Neural crest cell (in vitro differentiated cells): ENCODE data around the gene PPM1H. TPM values are rescaled to one million over a fixed set of nuclear protein-coding genes. Genes with fewer than 3 reads are reported as not detected.

Experiments used
- DNase-seq: peaks from one replicate; pipeline ENCODE4 v3.0.0; 2021; ENCODE audit warnings: low read depth, mixed read lengths, low spot score
- H3K27ac Mint-ChIP-seq: one replicate; pipeline ENCODE4 v1.8.0; 2021; ENCODE audit warnings: mild to moderate bottlenecking, mixed read lengths; ENCODE audit not compliant: unreplicated experiment
- H3K27me3 Mint-ChIP-seq: 2 replicates; pipeline ENCODE4 v1.8.0; 2021; ENCODE audit warnings: low read depth, mild to moderate bottlenecking, mixed read lengths
- H3K36me3 Mint-ChIP-seq: 2 replicates; pipeline ENCODE4 v1.8.0; 2021; ENCODE audit warnings: low read depth, mild to moderate bottlenecking, mixed read lengths
- H3K4me1 Mint-ChIP-seq: 2 replicates; pipeline ENCODE4 v1.8.0; 2021; ENCODE audit warnings: mixed read lengths
- H3K4me3 Mint-ChIP-seq: one replicate; pipeline ENCODE4 v1.8.0; 2021; ENCODE audit warnings: mild to moderate bottlenecking, mixed read lengths
- H3K9me3 Mint-ChIP-seq: 2 replicates; pipeline ENCODE4 v1.8.0; 2021; ENCODE audit warnings: mixed read lengths
- total RNA-seq: library from RNA; stranded (reverse); gene quantifications from 2 replicates; pipeline ENCODE4 v1.2.1, GENCODE V29; 2021
- TF ChIP-seq, protein P1 (sequence below): fragments of 200-600 bp; sonication (generic); conservative IDR thresholded peaks from 2 replicates; pipeline ENCODE4 v1.5.0; 2021; ENCODE audit warnings: antibody characterized with exemption, mild to moderate bottlenecking

Gene PPM1H
- total RNA-seq, 1 donor from 2014 or later: 3.5 TPM

DNA sequence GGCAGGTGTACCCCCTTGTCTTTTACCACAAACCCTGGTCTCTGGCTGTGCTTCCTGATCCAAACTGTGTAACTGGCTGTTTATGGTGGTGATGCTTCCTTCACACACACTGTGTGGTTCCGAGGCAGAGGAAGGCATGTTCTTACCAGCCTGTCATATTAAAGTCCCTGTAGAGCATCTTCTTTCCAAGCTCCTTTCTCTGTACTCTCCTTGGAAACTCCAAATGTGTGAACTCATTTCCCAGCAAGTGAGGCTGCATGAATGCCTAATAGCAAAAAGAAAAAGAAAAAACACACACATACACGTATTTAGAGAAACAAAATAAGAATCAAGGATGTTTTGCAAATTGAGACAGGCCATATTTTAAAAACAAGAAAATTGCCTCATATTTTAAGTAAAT, 214.9 kb downstream of the PPM1H start:
- no peaks in the 10 kb centered on the region for H3K27me3 Mint-ChIP-seq
- peaks cover 3% of the 10 kb centered on the region for H3K9me3 Mint-ChIP-seq
- H3K36me3 Mint-ChIP-seq: no peaks in the 10 kb centered on the region
- TF ChIP-seq, protein P1, sequence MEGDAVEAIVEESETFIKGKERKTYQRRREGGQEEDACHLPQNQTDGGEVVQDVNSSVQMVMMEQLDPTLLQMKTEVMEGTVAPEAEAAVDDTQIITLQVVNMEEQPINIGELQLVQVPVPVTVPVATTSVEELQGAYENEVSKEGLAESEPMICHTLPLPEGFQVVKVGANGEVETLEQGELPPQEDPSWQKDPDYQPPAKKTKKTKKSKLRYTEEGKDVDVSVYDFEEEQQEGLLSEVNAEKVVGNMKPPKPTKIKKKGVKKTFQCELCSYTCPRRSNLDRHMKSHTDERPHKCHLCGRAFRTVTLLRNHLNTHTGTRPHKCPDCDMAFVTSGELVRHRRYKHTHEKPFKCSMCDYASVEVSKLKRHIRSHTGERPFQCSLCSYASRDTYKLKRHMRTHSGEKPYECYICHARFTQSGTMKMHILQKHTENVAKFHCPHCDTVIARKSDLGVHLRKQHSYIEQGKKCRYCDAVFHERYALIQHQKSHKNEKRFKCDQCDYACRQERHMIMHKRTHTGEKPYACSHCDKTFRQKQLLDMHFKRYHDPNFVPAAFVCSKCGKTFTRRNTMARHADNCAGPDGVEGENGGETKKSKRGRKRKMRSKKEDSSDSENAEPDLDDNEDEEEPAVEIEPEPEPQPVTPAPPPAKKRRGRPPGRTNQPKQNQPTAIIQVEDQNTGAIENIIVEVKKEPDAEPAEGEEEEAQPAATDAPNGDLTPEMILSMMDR: no peak
- no peak overlapping the region for H3K27ac Mint-ChIP-seq
- no peak for DNase-seq
- peaks cover 67% of the 10 kb centered on the region for H3K4me1 Mint-ChIP-seq
- H3K4me3 Mint-ChIP-seq: no peak overlapping the region

DNA sequence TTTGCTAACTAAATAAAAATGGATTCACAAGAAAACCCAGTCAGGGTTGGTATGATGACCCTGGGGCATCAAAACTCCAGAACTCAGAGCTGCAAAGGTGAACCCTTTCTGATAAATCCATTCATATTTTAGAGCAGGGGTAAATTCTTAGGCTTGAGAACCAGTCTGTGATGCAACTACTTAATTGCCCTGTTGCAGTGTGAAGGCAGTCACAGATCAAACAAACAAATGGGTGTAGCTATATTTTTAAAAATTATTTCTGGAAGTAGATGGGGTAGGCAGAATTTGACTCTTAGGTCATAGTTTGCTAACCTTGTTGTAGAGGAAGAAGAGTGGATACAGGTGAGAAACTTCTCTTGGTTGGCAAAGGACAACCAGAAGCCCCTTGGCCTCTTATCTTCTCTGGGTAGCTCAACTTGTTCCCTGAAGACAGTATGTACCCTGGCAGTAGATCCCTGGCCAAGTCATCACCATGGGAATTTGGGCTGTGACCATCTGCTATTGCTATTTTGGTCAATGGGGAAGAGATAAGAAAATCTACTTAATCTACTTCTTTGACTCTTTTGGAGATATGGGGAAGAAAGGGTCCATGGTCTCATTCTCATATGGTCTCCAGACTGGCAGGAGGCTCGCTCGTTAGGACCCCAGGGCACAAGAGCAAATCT, 216.1 kb downstream of the PPM1H start:
- Mint-ChIP-seq H3K9me3 (peaks cover 3% of the 10 kb centered on the region), H3K36me3 (no peaks in the 10 kb centered on the region), H3K4me1 (peaks cover 70% of the 10 kb centered on the region), H3K27me3 (no peaks in the 10 kb centered on the region), H3K4me3 (no peak overlapping the region), H3K27ac (no peak overlapping the region)
- TF ChIP-seq, protein P1: no peak
- DNase-seq: no peak

DNA sequence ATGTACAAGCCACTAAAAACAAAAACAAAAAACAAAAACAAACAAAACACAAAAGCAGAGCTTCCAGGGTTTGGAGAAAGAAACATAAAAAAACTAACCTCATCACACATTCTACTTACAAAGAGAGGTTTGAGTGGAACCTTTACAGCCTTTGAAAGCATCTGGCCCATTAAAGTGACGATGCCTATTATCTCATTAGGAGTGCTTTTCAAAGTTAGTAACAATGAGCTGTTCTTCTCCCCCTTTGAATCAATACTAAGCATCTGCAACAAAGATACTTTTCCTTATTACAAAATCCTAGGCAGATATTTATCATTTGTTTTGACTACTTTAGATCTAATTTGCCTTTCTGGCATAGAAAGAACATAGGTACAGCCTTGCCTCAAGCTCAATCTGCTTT, 217.3 kb downstream of the PPM1H start:
- peak overlapping the region; percentile 28 for H3K4me3 Mint-ChIP-seq

DNA sequence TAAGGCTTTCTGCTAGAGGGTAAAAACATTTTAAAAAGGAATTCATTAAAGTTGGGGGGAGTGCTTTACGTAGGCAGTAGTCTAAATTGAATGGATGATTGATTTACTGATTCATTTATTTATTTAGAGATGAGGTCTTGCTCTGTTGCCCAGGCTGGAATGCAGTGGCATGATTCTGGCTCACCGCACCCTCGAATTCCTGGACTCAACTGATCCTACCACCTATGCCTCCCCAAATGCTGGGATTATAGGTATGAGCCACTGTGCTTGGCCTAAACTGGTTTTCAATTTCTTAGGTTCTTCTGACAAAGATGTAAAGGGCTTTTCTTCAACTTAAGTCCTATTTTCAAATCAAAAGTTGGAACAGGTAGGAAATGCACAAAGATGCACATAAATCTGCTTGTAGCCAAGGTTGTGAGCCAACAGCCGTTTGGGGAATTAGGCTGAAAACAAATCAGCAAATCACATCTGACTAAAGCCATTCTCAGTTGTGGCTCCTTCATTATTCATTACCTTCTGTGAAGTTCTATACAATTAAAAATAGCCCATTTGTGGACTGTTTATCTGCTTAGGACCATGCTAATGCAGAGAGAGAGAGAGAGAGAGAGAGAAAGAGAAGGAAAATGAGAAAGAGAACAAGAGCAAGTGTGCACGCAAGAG, 218.0 kb downstream of the PPM1H start:
- Mint-ChIP-seq H3K4me3 (no peak overlapping the region), H3K27me3 (no peaks in the 10 kb centered on the region), H3K9me3 (peaks cover 3% of the 10 kb centered on the region), H3K4me1 (peaks cover 81% of the 10 kb centered on the region), H3K27ac (peak overlapping the region; percentile 32), H3K36me3 (no peaks in the 10 kb centered on the region)
- TF ChIP-seq, protein P1: no peak
- DNase-seq: no peak

More for the DNA sequence above, 217.3 kb downstream of the PPM1H start:
- H3K4me1 Mint-ChIP-seq: peaks cover 78% of the 10 kb centered on the region
- TF ChIP-seq, protein P1: no peak
- no peaks in the 10 kb centered on the region for H3K36me3 Mint-ChIP-seq
- H3K27me3 Mint-ChIP-seq: no peaks in the 10 kb centered on the region
- DNase-seq: no peak
- H3K9me3 Mint-ChIP-seq: peaks cover 3% of the 10 kb centered on the region
- H3K27ac Mint-ChIP-seq: peak overlapping the region; percentile 32

DNA sequence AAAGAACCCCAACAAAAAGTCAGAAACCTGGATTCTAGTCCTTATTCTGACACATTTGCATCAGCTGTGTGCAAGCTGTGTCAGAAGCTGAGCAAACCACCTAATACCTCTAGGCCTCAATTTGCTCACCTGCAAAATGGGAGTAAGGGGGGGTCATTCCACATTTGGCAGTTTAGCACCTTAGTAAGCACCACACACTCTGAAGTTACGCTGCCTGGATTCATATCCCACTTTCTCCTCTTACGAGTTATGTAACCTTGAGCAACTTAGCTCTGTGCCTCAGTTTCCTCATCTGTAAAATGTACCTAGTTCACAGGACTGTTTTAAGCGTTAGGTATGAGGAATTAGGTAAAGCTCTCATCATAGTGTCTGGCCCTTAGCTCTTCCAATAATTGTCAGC, 218.9 kb downstream of the PPM1H start:
- H3K4me1 Mint-ChIP-seq: peaks cover 81% of the 10 kb centered on the region
- peak overlapping the region; percentile 81 for H3K27ac Mint-ChIP-seq
- TF ChIP-seq, protein P1: no peak
- no peaks in the 10 kb centered on the region for H3K9me3 Mint-ChIP-seq
- H3K36me3 Mint-ChIP-seq: no peaks in the 10 kb centered on the region
- H3K27me3 Mint-ChIP-seq: no peaks in the 10 kb centered on the region
- no peak for DNase-seq
- peak overlapping the region; percentile 65 for H3K4me3 Mint-ChIP-seq
